Panc1 (cell line): ENCODE data around the gene PHTF2. TPM values are rescaled to one million over a fixed set of nuclear protein-coding genes. Genes with fewer than 3 reads are reported as not detected.
A peak's percentile ranks its signal among the peaks of the same experiment; 100 is the strongest.

Source experiments
- ATAC-seq: fragments of 200-7000 bp; cut with Tn5 transposase; 2 replicates; pipeline ENCODE4 v1.9.1; 2020; ENCODE audit warnings: mild to moderate bottlenecking, moderate library complexity
- BruUV-seq: library from RNA; stranded (reverse); fragments of 400-500 nt; replicated peaks from 2 replicates; lab custom pipeline; 2021; lab: Mats Ljungman, UMichigan
- CTCF ChIA-PET: fragments of 300-600 bp; sonication (Branson Sonifier 250); formaldehyde crosslinking; loops from one replicate; lab custom pipeline; 2022; ENCODE audit warnings: antibody characterized with exemption; lab: Charles Lee
- POLR2A ChIA-PET: fragments of 300-600 bp; sonication (Branson Sonifier 250); formaldehyde crosslinking; loops from one replicate; lab custom pipeline; 2022; ENCODE audit warnings: antibody characterized with exemption; lab: Charles Lee
- DNase-seq: peaks from one replicate; pipeline ENCODE4 v3.0.0-alpha.2; 2010; ENCODE audit warnings: low read depth, low spot score
- H3K27ac ChIP-seq: 2 replicates; pipeline ENCODE4 v1.5.1; 2011; ENCODE audit warnings: mild to moderate bottlenecking, low read length, inconsistent platforms
- H3K27me3 ChIP-seq: fragments of 200-500 bp; sonication (Bioruptor generic); 2 replicates; pipeline ENCODE4 v1.6.0; 2014; ENCODE audit warnings: low read length, inconsistent platforms; ENCODE audit not compliant: control insufficient read depth, insufficient read depth
- H3K36me3 ChIP-seq: fragments of 200-500 bp; sonication (Bioruptor generic); 2 replicates; pipeline ENCODE4 v1.5.1; 2014; ENCODE audit warnings: inconsistent platforms, mild to moderate bottlenecking, low read length, moderate library complexity; ENCODE audit not compliant: control insufficient read depth, insufficient read depth
- H3K4me1 ChIP-seq: 2 replicates; pipeline ENCODE4 v1.5.1; 2011; ENCODE audit warnings: inconsistent platforms, mild to moderate bottlenecking, low read length, moderate library complexity; ENCODE audit not compliant: control insufficient read depth, insufficient read depth
- H3K4me3 ChIP-seq, 2 experiments: 2 replicates each; pipeline ENCODE4 v1.5.1; 2011 to 2012; ENCODE audit warnings: low read depth in 2 of 2, low read length in 2 of 2, mild to moderate bottlenecking in 2 of 2, inconsistent platforms in 1 of 2, moderate library complexity in 1 of 2
- H3K9me3 ChIP-seq: fragments of 200-500 bp; sonication (Bioruptor generic); 2 replicates; pipeline ENCODE4 v1.5.1; 2014; ENCODE audit warnings: low read depth, mild to moderate bottlenecking, inconsistent platforms, low read length, moderate library complexity; ENCODE audit not compliant: control insufficient read depth, insufficient read depth
- POLR2AphosphoS5 ChIP-seq: IDR thresholded peaks from 2 replicates; pipeline ENCODE4 v1.6.1; 2012; ENCODE audit warnings: mild to moderate bottlenecking, low read depth, low read length, moderate library complexity
- SIN3A ChIP-seq: IDR thresholded peaks from 2 replicates; pipeline ENCODE4 v1.6.1; 2012; ENCODE audit warnings: low read depth, mild to moderate bottlenecking, low read length, moderate library complexity, borderline replicate concordance; ENCODE audit not compliant: insufficient read depth
- TCF7L2 ChIP-seq: IDR thresholded peaks from 2 replicates; pipeline ENCODE4 v1.6.1; 2011; ENCODE audit warnings: mild to moderate bottlenecking, low read depth, low read length, inconsistent platforms
- in situ Hi-C: cut with HindIII; loops from 2 replicates; pipeline ENCODE4 v1.10.0; 2016; ENCODE audit warnings: low sequenced_read_pairs, low pct_unique_long_range_greater_than_20kb
- intact Hi-C: fragments of 100-400 bp; cut with micrococcal nuclease; formaldehyde crosslinking; loops from one replicate; pipeline ENCODE4 v1.10.0; 2022; ENCODE audit not compliant: unreplicated experiment
- total RNA-seq: library from RNA; stranded (reverse); gene quantifications from one replicate; pipeline ENCODE4 v1.2.1, GENCODE V29; 2021; ENCODE audit not compliant: unreplicated experiment
- TF ChIP-seq, protein P1 (sequence below): fragments of 450-650 bp; IDR thresholded peaks from 2 replicates; pipeline ENCODE4 v1.5.1; 2017; ENCODE audit warnings: mild to moderate bottlenecking
- TF ChIP-seq, protein P2 (sequence below), 2 experiments: IDR thresholded peaks; 2 replicates each; pipeline ENCODE4 v1.6.1; 2011 to 2012; ENCODE audit warnings: low read depth in 2 of 2, control low read depth in 1 of 2, low read length in 1 of 2, mild to moderate bottlenecking in 1 of 2, moderate library complexity in 1 of 2; ENCODE audit not compliant: insufficient read depth in 1 of 2

PHTF2 gene
- total RNA-seq, 1 experiment from 2014 or later, result 61.5 TPM

DNA sequence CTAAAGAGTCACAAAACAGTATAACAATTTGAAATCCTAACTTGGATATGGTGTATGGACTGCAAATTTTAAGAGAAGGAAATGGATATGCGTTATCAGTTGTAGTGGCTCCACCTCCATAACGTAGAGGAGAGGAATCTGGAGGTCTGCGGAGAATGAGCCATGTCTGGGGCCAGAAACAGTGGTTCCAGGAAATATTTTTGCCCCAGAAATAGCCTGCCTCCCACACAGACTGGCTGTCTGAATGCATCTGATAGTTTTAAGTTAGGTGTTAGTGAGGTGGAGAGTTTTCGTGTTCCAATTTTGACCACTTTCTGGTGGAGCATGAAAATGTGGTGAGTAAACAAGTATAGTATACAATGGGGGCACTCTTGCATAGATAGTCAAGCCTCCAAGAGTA, 1.6 kb downstream of the PHTF2 start:
- ChIA-PET CTCF (no interaction called here), POLR2A (no interaction called here)
- no peaks in the 10 kb centered on the region for H3K9me3 ChIP-seq
- peaks cover 26% of the 10 kb centered on the region for H3K4me1 ChIP-seq
- no peaks in the 10 kb centered on the region for H3K27me3 ChIP-seq
- peak overlapping the region; percentile 87; the same call in 1 of the 2 replicates for H3K27ac ChIP-seq
- in situ Hi-C loops, result no loop called here
- no peaks in the 10 kb centered on the region; the same call in 1 of the 2 replicates for H3K36me3 ChIP-seq
- intact Hi-C loops, result no loop called here
- no peak for TF ChIP-seq TCF7L2
- no peak for TF ChIP-seq POLR2AphosphoS5
- no peak for TF ChIP-seq SIN3A
- TF ChIP-seq, protein P1, sequence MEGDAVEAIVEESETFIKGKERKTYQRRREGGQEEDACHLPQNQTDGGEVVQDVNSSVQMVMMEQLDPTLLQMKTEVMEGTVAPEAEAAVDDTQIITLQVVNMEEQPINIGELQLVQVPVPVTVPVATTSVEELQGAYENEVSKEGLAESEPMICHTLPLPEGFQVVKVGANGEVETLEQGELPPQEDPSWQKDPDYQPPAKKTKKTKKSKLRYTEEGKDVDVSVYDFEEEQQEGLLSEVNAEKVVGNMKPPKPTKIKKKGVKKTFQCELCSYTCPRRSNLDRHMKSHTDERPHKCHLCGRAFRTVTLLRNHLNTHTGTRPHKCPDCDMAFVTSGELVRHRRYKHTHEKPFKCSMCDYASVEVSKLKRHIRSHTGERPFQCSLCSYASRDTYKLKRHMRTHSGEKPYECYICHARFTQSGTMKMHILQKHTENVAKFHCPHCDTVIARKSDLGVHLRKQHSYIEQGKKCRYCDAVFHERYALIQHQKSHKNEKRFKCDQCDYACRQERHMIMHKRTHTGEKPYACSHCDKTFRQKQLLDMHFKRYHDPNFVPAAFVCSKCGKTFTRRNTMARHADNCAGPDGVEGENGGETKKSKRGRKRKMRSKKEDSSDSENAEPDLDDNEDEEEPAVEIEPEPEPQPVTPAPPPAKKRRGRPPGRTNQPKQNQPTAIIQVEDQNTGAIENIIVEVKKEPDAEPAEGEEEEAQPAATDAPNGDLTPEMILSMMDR, result 0 out of 2 replicates have a peak, but pooled peaks have one; percentile 7
- TF ChIP-seq, protein P2, sequence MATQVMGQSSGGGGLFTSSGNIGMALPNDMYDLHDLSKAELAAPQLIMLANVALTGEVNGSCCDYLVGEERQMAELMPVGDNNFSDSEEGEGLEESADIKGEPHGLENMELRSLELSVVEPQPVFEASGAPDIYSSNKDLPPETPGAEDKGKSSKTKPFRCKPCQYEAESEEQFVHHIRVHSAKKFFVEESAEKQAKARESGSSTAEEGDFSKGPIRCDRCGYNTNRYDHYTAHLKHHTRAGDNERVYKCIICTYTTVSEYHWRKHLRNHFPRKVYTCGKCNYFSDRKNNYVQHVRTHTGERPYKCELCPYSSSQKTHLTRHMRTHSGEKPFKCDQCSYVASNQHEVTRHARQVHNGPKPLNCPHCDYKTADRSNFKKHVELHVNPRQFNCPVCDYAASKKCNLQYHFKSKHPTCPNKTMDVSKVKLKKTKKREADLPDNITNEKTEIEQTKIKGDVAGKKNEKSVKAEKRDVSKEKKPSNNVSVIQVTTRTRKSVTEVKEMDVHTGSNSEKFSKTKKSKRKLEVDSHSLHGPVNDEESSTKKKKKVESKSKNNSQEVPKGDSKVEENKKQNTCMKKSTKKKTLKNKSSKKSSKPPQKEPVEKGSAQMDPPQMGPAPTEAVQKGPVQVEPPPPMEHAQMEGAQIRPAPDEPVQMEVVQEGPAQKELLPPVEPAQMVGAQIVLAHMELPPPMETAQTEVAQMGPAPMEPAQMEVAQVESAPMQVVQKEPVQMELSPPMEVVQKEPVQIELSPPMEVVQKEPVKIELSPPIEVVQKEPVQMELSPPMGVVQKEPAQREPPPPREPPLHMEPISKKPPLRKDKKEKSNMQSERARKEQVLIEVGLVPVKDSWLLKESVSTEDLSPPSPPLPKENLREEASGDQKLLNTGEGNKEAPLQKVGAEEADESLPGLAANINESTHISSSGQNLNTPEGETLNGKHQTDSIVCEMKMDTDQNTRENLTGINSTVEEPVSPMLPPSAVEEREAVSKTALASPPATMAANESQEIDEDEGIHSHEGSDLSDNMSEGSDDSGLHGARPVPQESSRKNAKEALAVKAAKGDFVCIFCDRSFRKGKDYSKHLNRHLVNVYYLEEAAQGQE (IDR thresholded peaks at IDR 0.05; ENCODE audit: insufficient read depth in 1 of 2, low read depth in 2 of 2, low read length in 1 of 2), result no peak
- BruUV-seq, result TSS peak; percentile 67
- ATAC-seq, result no peak
- no peak for DNase-seq
- peak overlapping the region; percentile 79 to 99 for H3K4me3 ChIP-seq

DNA sequence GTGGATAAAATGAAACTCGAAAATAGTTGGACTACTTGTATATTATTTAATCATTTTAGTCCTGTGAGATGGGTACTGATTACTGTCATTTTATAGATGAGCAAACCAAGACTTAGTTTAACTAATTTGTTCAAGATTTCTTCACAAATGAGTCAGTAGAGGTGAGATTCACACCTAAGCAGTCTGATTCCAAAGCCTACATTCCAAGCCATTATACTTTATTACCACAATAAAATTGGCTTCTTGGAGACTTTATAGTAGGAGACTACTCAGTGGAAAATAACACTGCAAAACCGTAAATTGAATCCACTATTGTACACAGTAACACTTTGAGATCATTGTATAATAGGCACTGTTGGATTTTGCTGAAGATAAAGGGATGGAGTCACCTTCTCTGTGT, 2.2 kb downstream of the PHTF2 start:
- DNase-seq (no peak), ATAC-seq (no peak)
- ChIA-PET CTCF (no interaction called here), POLR2A (no interaction called here)
- peak overlapping the region in 1 of 2 experiments; percentile 99; a peak in 1 of 4 replicates for H3K4me3 ChIP-seq
- H3K27me3 ChIP-seq, result no peaks in the 10 kb centered on the region
- H3K27ac ChIP-seq, result peak overlapping the region; percentile 87; the same call in 1 of the 2 replicates
- TF ChIP-seq, protein P1, result no peak
- TF ChIP-seq, protein P2 (IDR thresholded peaks at IDR 0.05; ENCODE audit: insufficient read depth in 1 of 2, low read depth in 2 of 2, low read length in 1 of 2), result no peak
- no peak for TF ChIP-seq TCF7L2
- TF ChIP-seq SIN3A, result no peak
- TF ChIP-seq POLR2AphosphoS5, result no peak
- in situ Hi-C loops (no loop called here), intact Hi-C loops (no loop called here)
- no peaks in the 10 kb centered on the region; the same call in 1 of the 2 replicates for H3K36me3 ChIP-seq
- BruUV-seq, result no TSS peak
- peaks cover 5% of the 10 kb centered on the region for H3K9me3 ChIP-seq
- peaks cover 26% of the 10 kb centered on the region for H3K4me1 ChIP-seq
